ENCODE results near the gene BORCS6.

The BORCS6 gene

GRCh38 chr17:8227238-8227581, 37.2 kb upstream of the BORCS6 start:
- DNase-seq (ENCODE audit: insufficient read length, low spot score) (no peak), FAIRE-seq (no peak)

GRCh38 chr17:8226536-8227237, 36.7 kb upstream of the BORCS6 start:
- no peak for DNase-seq (ENCODE audit: insufficient read length, low spot score)
- no peak for TF ChIP-seq CTCF (IDR thresholded peaks at IDR 0.05; ENCODE audit: insufficient read depth, missing control alignments)
- no peak for FAIRE-seq

More at GRCh38 chr17:8227238-8227581, 37.2 kb upstream of the BORCS6 start:
- TF ChIP-seq CTCF (IDR thresholded peaks at IDR 0.05; ENCODE audit: insufficient read depth, missing control alignments): no peak

- TF ChIP-seq CTCF (IDR thresholded peaks at IDR 0.05; ENCODE audit: insufficient read depth, missing control alignments): no peak
- FAIRE-seq (no peak), DNase-seq (ENCODE audit: insufficient read length, low spot score) (no peak)
Measured at GRCh38 chr17:8225813-8226535, 36.0 kb upstream of the BORCS6 start.

- DNase-seq (ENCODE audit: insufficient read length, low spot score): no peak
- no peak for TF ChIP-seq CTCF (IDR thresholded peaks at IDR 0.05; ENCODE audit: insufficient read depth, missing control alignments)
- FAIRE-seq: no peak
Measured at GRCh38 chr17:8224891-8225812, 35.2 kb upstream of the BORCS6 start.

GRCh38 chr17:8223356-8224126, 33.6 kb upstream of the BORCS6 start:
- FAIRE-seq: no peak
- no peak for DNase-seq (ENCODE audit: insufficient read length, low spot score)
- peak; percentile 16 for TF ChIP-seq CTCF (IDR thresholded peaks at IDR 0.05; ENCODE audit: insufficient read depth, missing control alignments)

- FAIRE-seq (no peak), DNase-seq (ENCODE audit: insufficient read length, low spot score) (no peak)
- TF ChIP-seq CTCF (IDR thresholded peaks at IDR 0.05; ENCODE audit: insufficient read depth, missing control alignments): no peak
Measured at GRCh38 chr17:8222630-8223355, 32.8 kb upstream of the BORCS6 start.

Measured in D721Med (cell line).